CD4-positive, alpha-beta T cell treated with Interleukin-6 for 4 hours (primary cell): ENCODE results near the gene CENPH.
"Not testable (repeated sequence)": the region's sequence is repeated elsewhere in the genome, so short reads cannot be mapped to it uniquely, and the experiment has no call there.

Source experiments
- DNase-seq: peaks from one replicate; pipeline ENCODE4 v3.0.0-alpha.2; 2020; ENCODE audit warnings: mixed read lengths

The CENPH gene

GRCh38 chr5:69211200-69211599 is 21.8 kb downstream of the CENPH start:
- no peak for DNase-seq

GRCh38 chr5:69212022-69212421 is 22.6 kb downstream of the CENPH start:
- no peak for DNase-seq

- DNase-seq, result no peak
Measured at GRCh38 chr5:69213513-69214215, 24.3 kb downstream of the CENPH start.

GRCh38 chr5:69217151-69217511 is 27.7 kb downstream of the CENPH start:
- DNase-seq, result no peak

GRCh38 chr5:69217548-69218526 is 28.5 kb downstream of the CENPH start:
- DNase-seq, result peak; percentile 99

- no peak for DNase-seq
Measured at GRCh38 chr5:69219939-69220338, 30.6 kb downstream of the CENPH start.

- not testable (repeated sequence) for DNase-seq
Measured at GRCh38 chr5:69220371-69220770, 31.0 kb downstream of the CENPH start.

- not testable (repeated sequence) for DNase-seq
Measured at GRCh38 chr5:69220833-69221232, 31.4 kb downstream of the CENPH start.

GRCh38 chr5:69224520-69224919 is 35.1 kb downstream of the CENPH start:
- DNase-seq, result no peak

- DNase-seq, result no peak
Measured at GRCh38 chr5:69225860-69226259, 36.5 kb downstream of the CENPH start.

- DNase-seq, result no peak
Measured at GRCh38 chr5:69230181-69230580, 40.8 kb downstream of the CENPH start.

- DNase-seq, result no peak
Measured at GRCh38 chr5:69231281-69231680, 41.9 kb downstream of the CENPH start.

- DNase-seq, result no peak
Measured at GRCh38 chr5:69231851-69232250, 42.5 kb downstream of the CENPH start.

- DNase-seq, result peak; percentile 91
Measured at GRCh38 chr5:69234457-69235268, 45.3 kb downstream of the CENPH start, which contains the start of gene CDK7. Gene CDK7 (plus strand): TSS chr5:69234886. CDS start chr5:69234976, 90 bp downstream.

- not testable (repeated sequence) for DNase-seq
Measured at GRCh38 chr5:69236733-69237132, 47.4 kb downstream of the CENPH start.

GRCh38 chr5:69237877-69238276 is 48.5 kb downstream of the CENPH start:
- no peak for DNase-seq

- DNase-seq, result no peak
Measured at GRCh38 chr5:69238760-69239251, 49.4 kb downstream of the CENPH start.

- DNase-seq, result no peak
Measured at GRCh38 chr5:69242215-69242927, 53.0 kb downstream of the CENPH start.

- DNase-seq, result no peak
Measured at GRCh38 chr5:69245031-69245430, 55.6 kb downstream of the CENPH start.

GRCh38 chr5:69248019-69248418 is 58.6 kb downstream of the CENPH start:
- DNase-seq, result no peak

- DNase-seq, result no peak
Measured at GRCh38 chr5:69250593-69250992, 61.2 kb downstream of the CENPH start.

- DNase-seq, result no peak
Measured at GRCh38 chr5:69252437-69252836, 63.1 kb downstream of the CENPH start.
